ENCODE data around the gene FARSA. TPM values are rescaled to one million over a fixed set of nuclear protein-coding genes. Genes with fewer than 3 reads are reported as not detected.

FARSA gene
- polyA plus RNA-seq, 3 donors, result 29.0 to 49.2 (median 47.9) TPM

DNA sequence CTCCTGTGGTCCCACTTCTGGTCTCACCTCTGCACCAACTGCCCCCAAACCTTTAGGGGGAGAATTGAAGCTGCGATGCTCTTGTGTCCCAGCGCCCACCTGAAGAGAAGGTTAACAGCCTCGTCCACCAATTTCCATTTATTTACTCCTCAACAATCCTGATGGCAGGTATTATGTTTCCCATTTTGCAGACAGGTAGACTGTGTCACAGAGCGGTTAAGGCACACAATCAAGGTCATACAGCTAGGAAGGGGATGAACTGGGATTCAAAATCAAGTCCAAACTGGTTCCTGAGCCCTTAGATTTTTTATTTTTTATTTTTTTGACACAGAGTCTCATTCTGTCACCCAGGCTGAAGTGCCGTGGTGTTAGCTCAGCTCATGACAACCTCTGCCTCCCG, 58.4 kb downstream of the FARSA start:
- Mint-ChIP-seq H3K4me1 (peaks cover 9% of the 10 kb centered on the region), H3K4me3 (no peak overlapping the region), H3K27me3 (ENCODE audit: low read depth in 3 of 3) (peaks cover 2 to 4% (median 3%) of the 10 kb centered on the region in 3 donors)

DNA sequence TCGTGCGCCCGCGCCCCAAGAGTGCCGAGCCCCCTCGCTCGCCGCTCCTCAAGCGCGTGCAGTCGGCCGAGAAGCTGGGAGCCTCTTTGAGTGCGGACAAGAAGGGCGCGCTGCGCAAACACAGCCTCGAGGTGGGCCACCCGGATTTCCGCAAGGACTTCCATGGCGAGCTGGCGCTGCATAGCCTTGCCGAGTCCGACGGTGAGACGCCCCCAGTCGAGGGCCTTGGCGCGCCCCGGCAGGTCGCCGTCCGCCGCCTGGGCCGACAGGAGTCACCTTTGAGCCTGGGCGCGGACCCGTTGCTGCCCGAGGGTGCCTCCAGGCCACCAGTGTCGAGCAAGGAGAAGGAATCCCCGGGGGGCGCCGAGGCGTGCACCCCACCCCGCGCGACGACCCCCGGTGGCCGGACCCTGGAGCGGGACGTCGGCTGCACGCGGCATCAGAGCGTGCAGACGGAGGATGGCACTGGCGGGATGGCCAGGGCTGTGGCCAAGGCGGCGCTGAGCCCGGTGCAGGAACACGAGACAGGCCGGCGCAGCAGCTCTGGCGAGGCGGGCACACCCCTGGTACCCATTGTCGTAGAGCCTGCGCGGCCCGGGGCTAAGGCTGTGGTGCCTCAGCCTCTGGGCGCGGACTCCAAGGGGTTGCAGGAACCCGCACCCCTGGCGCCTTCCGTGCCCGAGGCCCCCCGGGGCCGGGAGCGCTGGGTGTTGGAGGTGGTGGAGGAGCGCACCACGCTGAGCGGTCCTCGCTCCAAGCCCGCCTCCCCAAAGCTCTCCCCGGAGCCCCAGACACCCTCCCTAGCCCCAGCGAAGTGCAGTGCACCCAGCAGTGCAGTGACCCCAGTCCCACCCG, 59.4 kb downstream of the FARSA start:
- no peak overlapping the region for H3K27ac Mint-ChIP-seq
- no peak overlapping the region for H3K27ac ChIP-seq (ENCODE audit: low read depth in 1 of 2, low read length in 2 of 2)
- H3K9me3 ChIP-seq (replicated peaks in 1 of 2; ENCODE audit: control insufficient read depth in 1 of 2, insufficient read depth in 1 of 2, low read length in 2 of 2), result peaks cover 0 to 12% of the 10 kb centered on the region in 2 donors
- WGBS (ENCODE audit: insufficient coverage), result 97% methylated on average over 72 of the region's 86 CpGs
- TF ChIP-seq, protein P1, sequence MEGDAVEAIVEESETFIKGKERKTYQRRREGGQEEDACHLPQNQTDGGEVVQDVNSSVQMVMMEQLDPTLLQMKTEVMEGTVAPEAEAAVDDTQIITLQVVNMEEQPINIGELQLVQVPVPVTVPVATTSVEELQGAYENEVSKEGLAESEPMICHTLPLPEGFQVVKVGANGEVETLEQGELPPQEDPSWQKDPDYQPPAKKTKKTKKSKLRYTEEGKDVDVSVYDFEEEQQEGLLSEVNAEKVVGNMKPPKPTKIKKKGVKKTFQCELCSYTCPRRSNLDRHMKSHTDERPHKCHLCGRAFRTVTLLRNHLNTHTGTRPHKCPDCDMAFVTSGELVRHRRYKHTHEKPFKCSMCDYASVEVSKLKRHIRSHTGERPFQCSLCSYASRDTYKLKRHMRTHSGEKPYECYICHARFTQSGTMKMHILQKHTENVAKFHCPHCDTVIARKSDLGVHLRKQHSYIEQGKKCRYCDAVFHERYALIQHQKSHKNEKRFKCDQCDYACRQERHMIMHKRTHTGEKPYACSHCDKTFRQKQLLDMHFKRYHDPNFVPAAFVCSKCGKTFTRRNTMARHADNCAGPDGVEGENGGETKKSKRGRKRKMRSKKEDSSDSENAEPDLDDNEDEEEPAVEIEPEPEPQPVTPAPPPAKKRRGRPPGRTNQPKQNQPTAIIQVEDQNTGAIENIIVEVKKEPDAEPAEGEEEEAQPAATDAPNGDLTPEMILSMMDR (IDR thresholded peaks at IDR 0.05), result no peak
- peaks cover 13 to 46% of the 10 kb centered on the region in 2 donors for H3K36me3 Mint-ChIP-seq
- H2AFZ ChIP-seq (ENCODE audit: insufficient read depth, low read depth, low read length, poor library complexity, severe bottlenecking), result no peak overlapping the region
- H3K4me2 ChIP-seq (replicated peaks; ENCODE audit: extremely low read depth, low read length, poor library complexity, severe bottlenecking), result no peak overlapping the region
- H3K4me1 Mint-ChIP-seq, result peaks cover 6% of the 10 kb centered on the region
- intact Hi-C loops (cut with micrococcal nuclease), result no loop called here
- H3K4me1 ChIP-seq (ENCODE audit: control insufficient read depth in 1 of 2, insufficient read depth in 2 of 2, low read length in 2 of 2), result no peaks in the 10 kb centered on the region
- no peaks in the 10 kb centered on the region for H3K27me3 ChIP-seq (ENCODE audit: control insufficient read depth in 2 of 2, insufficient read depth in 2 of 2, low read length in 2 of 2)
- H3K4me3 ChIP-seq (replicated peaks in 1 of 3; ENCODE audit: low read depth in 2 of 3, low read length in 3 of 3), result no peak overlapping the region
- peaks cover 24% of the 10 kb centered on the region for H4K20me1 ChIP-seq (ENCODE audit: insufficient read depth, low read length)
- peaks cover 0 to 18% of the 10 kb centered on the region in 2 donors for H3K36me3 ChIP-seq (replicated peaks in 1 of 2; ENCODE audit: control insufficient read depth in 1 of 2, insufficient read depth in 2 of 2, low read length in 2 of 2)
- DNase-seq, result no peak
- H3K9ac ChIP-seq (ENCODE audit: insufficient read depth, low read length, poor library complexity, severe bottlenecking), result no peak overlapping the region
- H3K79me2 ChIP-seq (ENCODE audit: insufficient read depth, low read length), result no peaks in the 10 kb centered on the region
- peak overlapping the region in 1 of 2 donors; percentile 55 for H3K4me3 Mint-ChIP-seq
- H3K27me3 Mint-ChIP-seq (ENCODE audit: low read depth in 3 of 3), result peaks cover 0 to 6% (median 3%) of the 10 kb centered on the region in 3 donors
- peaks cover 3 to 18% (median 10%) of the 10 kb centered on the region in 7 donors for H3K9me3 Mint-ChIP-seq

More for the DNA sequence above, 58.4 kb downstream of the FARSA start:
- Mint-ChIP-seq H3K9me3 (peaks cover 3 to 18% (median 10%) of the 10 kb centered on the region in 7 donors), H3K27ac (peak overlapping the region in 1 of 7 donors; percentile 26), H3K36me3 (peaks cover 13 to 46% of the 10 kb centered on the region in 2 donors)
- Histone ChIP-seq H2AFZ (ENCODE audit: insufficient read depth, low read depth, low read length, poor library complexity, severe bottlenecking) (no peak overlapping the region), H3K4me3 (replicated peaks in 1 of 3; ENCODE audit: low read depth in 2 of 3, low read length in 3 of 3) (no peak overlapping the region), H3K27me3 (ENCODE audit: control insufficient read depth in 2 of 2, insufficient read depth in 2 of 2, low read length in 2 of 2) (no peaks in the 10 kb centered on the region), H3K27ac (ENCODE audit: low read depth in 1 of 2, low read length in 2 of 2) (no peak overlapping the region), H3K4me2 (replicated peaks; ENCODE audit: extremely low read depth, low read length, poor library complexity, severe bottlenecking) (no peak overlapping the region), H3K4me1 (ENCODE audit: control insufficient read depth in 1 of 2, insufficient read depth in 2 of 2, low read length in 2 of 2) (peaks cover 0 to 7% of the 10 kb centered on the region in 2 donors), H3K9me3 (replicated peaks in 1 of 2; ENCODE audit: control insufficient read depth in 1 of 2, insufficient read depth in 1 of 2, low read length in 2 of 2) (peaks cover 0 to 12% of the 10 kb centered on the region in 2 donors), H4K20me1 (ENCODE audit: insufficient read depth, low read length) (peaks cover 29% of the 10 kb centered on the region), H3K9ac (ENCODE audit: insufficient read depth, low read length, poor library complexity, severe bottlenecking) (no peak overlapping the region), H3K36me3 (replicated peaks in 1 of 2; ENCODE audit: control insufficient read depth in 1 of 2, insufficient read depth in 2 of 2, low read length in 2 of 2) (peaks cover 0 to 18% of the 10 kb centered on the region in 2 donors), H3K79me2 (ENCODE audit: insufficient read depth, low read length) (no peaks in the 10 kb centered on the region)
- TF ChIP-seq, protein P1 (IDR thresholded peaks at IDR 0.05), result no peak
- DNase-seq, result no peak
- 100% methylated on average over 4 of the region's 6 CpGs for WGBS (ENCODE audit: insufficient coverage)
- intact Hi-C loops (cut with micrococcal nuclease), result no loop called here
